Skeletal muscle cell (primary cell): ENCODE measurements around the gene TMEM236.

Experiments used
- DNase-seq: peaks from one replicate; pipeline ENCODE4 v3.0.0-alpha.2; 2010; ENCODE audit warnings: low read depth
- H3K4me3 ChIP-seq: 2 replicates; pipeline ENCODE4 v1.5.1; 2011; ENCODE audit warnings: low read depth, mild to moderate bottlenecking, control low read depth, low read length, moderate library complexity

The TMEM236 gene

DNA sequence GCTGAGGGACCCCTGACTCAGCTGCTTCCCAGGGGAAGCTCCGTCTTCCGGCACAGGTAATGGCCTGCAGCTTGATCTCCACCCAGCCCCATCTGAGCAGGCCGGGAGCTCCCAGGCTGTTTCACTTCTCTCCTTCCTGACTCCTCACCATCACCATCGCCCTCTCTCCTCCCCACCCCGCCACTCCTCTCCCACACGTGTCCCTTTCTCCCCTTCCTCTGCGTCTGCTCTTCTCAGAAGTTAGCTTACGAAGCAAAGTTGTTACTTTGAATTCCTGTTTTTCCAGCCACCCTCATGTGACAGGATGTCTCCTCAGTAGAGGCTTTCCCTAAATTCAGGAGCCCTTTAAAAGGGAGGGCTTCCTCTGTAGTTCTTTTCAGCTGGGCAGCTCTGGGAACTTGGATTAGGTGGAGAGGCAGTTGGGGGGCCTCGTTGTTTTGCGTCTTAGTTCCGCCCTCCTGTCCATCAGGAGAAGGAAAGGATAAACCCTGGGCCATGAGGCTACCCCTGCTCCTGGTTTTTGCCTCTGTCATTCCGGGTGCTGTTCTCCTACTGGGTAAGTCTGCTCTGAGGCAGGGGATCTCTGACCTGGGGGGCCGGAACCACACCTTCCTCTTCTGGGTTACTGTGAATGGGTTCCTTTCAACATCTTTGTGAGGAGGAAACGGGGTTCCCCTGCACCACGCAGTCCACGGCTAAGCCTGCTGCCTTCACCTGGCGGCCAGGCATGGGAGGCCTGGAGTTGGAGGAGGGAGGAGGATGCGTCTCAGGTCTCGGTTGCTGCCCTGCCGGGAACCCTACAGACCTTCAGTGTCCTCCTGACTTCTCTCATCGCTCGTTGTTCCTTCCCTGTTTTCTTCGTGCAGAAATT, 57.2 kb downstream of the TMEM236 start, which contains the start of gene MRC1:
Gene MRC1 (plus strand): TSS at position 378 of the 871 bp plus-strand sequence. CDS start 118 bp downstream, at position 496.
- DNase-seq, result no peak
- H3K4me3 ChIP-seq, result no peak within 1 kb of the TSS

DNA sequence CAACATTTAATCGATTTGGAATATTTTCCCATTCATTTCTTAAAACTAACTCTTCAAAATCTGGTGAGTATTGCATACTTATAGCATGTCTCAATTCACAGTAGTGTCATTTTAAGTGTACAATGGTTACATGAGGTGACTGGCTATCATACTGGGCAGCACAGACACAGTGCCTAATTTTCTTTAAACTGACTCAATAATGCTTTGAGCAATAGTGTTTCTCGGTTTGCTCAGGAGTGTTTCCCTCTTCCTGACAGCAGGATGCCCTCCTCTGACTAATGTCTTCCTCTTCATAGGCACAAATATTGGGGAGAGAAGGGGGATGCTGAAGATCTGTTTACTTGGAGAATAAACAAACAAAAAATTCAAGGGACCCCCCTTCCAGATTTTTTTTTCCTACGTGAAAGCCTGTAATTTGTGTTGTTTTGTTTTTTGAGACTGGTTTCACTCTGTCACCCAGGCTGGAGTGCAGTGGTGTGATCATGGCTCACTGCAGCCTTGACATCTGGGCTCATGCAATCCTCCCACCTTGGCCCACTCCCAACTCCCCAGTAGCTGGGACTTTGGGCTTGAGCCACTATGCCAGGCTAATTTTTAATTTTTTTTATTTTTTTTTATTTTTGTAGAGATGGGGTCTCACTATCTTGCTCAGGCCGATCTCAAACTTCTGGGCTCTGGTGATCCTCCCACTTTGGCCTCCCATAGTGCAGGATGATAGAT, 59.3 kb downstream of the TMEM236 start:
- DNase-seq, result no peak
- H3K4me3 ChIP-seq, result no peak overlapping the region

DNA sequence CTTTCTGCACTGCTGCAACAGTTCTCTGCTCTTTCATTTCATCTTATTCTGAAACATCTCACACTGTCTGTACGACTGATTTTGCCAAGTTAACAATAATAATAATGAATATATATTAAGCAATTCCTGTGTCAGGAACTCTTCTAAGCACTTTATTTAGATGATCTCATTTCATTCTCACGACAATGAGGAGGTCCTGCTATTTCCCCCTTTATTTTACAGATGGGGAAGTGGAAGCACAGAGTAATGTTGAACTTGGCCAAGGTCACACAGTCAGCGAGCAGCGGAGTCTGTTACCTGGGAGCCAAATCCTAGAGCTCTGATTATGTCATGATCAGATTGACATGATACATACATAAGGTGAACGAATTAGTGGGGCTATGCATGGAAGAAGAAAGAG, 63.0 kb downstream of the TMEM236 start:
- DNase-seq, result no peak

DNA sequence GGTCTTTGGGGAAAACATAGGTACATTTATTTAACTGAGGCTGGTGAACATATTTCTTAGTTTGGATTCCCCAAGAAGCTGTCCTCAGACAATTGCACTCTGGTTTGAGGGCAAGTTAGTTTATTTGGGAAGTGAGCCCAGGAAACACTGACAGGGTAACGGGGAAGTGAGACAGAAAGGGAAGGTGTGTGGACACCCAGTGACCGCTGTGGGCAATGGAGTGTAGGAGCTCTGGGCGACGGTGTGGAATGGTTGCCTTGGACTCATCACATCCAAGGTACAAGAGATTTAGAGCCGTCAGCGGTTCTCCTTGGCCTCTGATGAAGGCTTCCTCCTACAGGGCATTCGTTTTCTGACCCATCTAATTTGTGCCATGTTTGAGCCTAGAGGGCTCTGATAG, 64.2 kb downstream of the TMEM236 start:
- DNase-seq, result no peak
- no peak overlapping the region for H3K4me3 ChIP-seq

More for the DNA sequence above, 63.0 kb downstream of the TMEM236 start:
- no peak overlapping the region for H3K4me3 ChIP-seq

DNA sequence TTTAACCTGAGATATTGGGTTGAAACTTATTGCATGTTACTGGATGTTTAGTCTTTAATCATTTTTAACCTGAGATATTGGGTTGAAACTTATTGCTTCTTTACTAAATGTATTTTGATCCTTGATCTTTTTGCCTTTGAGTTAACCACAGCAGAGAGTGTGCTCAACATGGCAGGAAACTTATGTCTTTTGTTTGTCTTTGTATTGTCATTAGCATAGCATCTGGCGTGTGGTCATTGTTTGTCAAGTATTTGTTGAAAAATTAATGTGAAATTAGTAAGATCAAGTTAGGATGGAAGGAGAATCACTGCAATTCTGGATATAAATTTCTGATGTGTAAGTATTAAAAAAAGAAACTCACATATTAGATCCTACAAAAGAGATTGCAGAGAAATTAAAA, 65.3 kb downstream of the TMEM236 start:
- DNase-seq, result no peak
- H3K4me3 ChIP-seq, result no peak overlapping the region

DNA sequence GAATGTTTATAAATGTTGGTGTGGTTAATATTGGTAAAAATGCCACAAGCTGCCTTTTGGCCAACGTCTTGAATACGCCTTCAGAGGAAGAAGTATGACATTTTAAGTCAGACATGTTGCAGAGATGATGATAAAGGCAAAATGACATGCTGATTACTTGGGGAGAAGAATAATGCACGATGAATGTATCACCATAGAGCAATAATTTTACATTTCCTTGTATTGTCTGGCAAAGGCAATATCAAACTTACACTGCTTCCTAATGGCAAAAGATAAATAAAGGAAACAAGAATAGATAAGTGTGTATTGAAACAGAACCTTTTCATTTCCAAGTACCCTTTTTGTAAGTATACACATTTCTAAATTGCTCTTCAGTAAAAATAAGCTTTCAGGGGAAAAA, 65.8 kb downstream of the TMEM236 start:
- DNase-seq, result no peak
- H3K4me3 ChIP-seq, result no peak overlapping the region

- no peak for DNase-seq
- no peak overlapping the region for H3K4me3 ChIP-seq
Observed at GRCh38 chr10:17819836-17820235, 67.8 kb downstream of the TMEM236 start.

DNA sequence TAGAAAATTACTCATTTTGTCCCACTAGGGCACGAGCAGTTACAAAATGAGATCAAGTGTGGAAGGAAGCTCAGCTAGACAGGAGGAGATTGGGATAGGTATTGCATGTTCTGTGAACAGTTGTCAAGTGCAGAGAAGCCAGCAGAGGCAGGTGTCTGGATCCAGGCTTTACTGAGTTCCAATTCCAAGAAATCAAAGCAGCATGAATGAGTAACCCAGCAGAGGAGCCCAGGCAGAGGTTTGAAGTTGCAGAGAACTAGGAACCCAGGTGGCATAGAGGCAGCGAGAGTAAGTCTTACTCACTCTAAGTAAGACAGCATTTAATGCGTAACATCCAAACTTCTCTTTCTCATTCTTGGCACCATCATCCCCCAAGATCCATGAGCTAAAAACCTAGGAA, 68.9 kb downstream of the TMEM236 start:
- H3K4me3 ChIP-seq, result no peak overlapping the region
- DNase-seq, result no peak

DNA sequence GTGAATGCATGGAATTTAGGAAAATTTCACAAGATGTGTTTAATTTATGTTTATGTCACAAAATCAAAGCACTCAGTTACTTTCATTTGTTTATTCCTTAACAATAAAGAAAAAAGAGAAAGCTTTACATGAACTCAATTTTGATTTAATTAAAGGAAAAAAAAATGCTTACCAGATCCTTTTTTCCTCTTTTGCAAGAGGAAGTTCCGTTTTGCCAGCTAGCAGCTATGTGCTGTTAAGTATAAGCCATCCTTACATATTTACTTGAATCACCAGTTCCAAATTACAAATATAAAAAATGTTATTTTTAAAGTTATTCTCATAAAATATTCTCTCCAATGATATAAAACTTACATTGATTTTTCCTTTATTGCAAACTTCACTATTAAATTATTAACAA, 69.9 kb downstream of the TMEM236 start:
- no peak overlapping the region for H3K4me3 ChIP-seq
- DNase-seq, result no peak

DNA sequence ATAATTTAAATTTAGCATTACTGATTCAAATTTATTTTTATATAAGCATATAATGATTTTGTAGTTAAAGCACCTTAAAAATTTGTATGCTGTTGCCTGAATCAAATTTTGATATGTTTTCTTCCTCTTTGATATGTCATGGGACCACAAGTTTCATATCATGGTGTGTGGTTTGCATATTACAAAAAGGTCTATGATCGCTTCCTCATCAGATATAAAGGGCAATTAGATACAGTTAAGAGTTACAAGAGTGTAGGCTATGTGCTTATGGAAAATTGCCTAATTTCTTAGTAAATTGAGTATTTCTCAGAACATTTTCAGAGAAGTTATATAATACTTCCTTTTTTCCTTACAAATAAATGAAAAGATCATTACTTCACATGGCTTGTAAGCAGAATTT, 79.3 kb downstream of the TMEM236 start:
- H3K4me3 ChIP-seq, result no peak overlapping the region
- no peak for DNase-seq

DNA sequence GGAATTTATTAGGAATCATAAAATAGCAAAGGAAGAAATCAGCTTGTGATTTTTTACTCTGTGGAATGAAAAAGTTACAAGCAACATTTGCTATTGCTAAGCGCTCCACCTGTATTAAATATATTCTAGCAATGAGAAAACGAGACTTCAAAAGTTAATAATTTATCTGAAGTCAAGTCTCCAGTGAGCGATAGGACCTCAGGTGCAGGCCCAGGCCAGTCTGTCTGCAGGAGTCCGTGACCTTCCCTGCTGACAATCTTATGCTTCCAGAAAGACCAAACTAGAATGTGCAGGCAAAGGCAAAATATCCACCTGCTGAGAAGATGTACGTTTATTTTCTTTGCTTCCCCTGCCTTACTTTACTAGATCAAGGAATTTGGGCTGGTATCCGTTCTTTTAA, 79.9 kb downstream of the TMEM236 start:
- DNase-seq, result no peak
- no peak overlapping the region for H3K4me3 ChIP-seq

- no peak for DNase-seq
- no peak overlapping the region for H3K4me3 ChIP-seq
Observed at GRCh38 chr10:17833656-17834055, 81.7 kb downstream of the TMEM236 start.

DNA sequence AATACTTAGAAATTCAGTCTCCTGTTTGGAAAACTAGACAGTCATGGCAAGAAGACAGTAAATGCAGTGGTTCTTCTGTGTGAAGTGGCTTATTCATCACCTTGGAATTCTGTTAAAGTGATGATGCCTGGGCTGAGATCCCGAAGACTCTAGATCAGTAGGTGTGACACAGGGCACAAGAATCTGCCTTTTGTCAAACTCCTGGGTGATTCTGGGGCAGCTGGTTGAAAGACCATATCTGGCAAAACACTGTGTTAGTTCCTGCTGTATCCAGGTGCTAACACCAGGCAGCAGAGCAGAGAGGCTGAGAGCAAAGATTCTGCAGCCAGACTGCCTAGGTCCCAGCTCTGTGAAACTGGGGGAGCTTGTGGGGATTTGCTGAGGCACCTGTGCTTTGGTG, 83.7 kb downstream of the TMEM236 start:
- peak; percentile 41 for DNase-seq
- no peak overlapping the region for H3K4me3 ChIP-seq

- H3K4me3 ChIP-seq, result peak overlapping the region; percentile 33
- peak; percentile 11 for DNase-seq
Observed at GRCh38 chr10:17836942-17837341, 84.9 kb downstream of the TMEM236 start.

DNA sequence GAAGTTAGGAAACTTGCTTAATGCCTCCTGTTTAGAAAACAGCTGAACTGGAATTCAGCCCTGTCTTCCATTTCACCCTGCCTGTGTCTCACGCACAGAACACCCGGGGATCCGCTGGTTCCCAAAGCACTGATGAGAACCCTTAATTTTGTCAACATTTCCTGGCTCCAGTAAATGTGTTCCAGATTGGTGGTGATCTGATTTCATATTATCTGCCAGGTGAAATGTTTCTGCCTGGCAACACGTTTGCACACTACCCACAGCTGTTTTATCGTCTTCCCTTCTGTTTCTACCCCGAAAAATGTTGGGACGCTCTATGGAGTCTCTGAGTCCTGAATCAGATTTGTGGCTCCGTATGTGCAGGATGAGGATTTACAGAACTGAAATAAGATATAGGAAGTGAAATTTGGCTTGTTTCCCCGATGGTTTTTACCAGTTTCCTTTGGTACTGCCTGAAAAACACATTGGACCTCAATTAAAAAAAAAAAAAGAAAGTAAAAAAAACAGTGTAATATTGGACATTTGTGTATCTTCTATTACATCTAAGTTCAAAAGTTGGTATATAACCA, 86.2 kb downstream of the TMEM236 start:
- H3K4me3 ChIP-seq, result no peak overlapping the region
- no peak for DNase-seq

DNA sequence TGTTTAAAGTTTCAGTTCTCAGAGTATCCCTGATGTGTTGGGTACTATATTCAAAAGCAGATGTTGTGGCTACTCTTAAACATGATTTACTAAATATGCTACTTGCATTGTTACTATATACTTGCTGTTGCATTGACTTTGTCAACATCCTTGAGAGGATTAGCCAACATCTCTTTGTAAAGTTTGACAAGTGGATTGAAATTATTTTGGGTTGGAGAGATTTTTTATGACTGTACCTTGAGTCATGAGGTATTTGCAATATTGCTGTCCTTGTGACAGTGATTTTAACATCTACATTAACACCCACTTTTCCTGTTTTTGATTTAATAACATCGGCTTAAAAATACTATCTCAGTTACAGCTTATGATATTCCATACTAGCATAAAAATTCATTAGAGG, 89.0 kb downstream of the TMEM236 start:
- H3K4me3 ChIP-seq, result no peak overlapping the region
- no peak for DNase-seq

DNA sequence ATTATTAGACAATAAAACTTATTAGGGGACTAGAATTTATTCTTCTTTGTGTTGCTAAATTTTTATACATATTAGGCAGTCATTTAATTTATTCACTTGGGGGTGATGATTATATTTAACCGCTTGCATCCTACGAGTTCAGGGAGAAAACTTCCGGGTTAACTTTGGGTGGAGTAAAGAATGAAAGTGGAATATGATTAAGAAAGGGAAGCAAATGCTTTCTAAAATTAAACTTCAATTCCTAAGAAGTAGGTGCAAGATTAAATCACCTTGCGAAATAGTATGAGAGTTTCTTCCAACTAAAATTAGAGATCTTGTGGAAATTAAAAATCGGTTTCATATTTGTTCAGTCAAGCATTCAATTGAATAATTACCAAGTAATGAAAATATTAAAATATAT, 90.6 kb downstream of the TMEM236 start:
- DNase-seq, result no peak
- no peak overlapping the region for H3K4me3 ChIP-seq

GRCh38 chr10:17847585-17848296, 95.7 kb downstream of the TMEM236 start:
- no peak for DNase-seq
- H3K4me3 ChIP-seq, result no peak overlapping the region

DNA sequence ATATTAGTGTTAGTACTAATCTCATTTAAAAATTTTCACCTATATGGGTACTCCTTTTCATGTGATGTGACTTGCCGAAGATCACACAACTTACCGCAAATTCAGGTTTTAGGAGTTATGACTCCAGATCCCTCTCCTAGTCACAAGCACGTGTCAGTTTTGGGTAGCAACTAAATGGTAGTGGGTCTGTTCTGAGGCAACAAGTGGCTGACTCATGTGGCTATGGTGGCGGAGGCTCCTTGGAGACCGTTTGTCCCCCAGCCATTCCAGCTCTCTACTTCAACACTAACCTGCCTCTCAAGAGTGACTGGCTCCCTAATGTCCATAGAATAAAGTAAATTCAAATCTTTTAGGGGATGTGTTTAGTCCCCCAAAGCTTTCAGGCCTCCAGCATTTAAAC, 96.6 kb downstream of the TMEM236 start:
- H3K4me3 ChIP-seq, result no peak overlapping the region
- no peak for DNase-seq
